ENCODE results near the gene PGA5.

PGA5 gene

GRCh38 chr11:61283613-61284012, 42.6 kb downstream of the PGA5 start:
- TF ChIP-seq CTCF (IDR thresholded peaks at IDR 0.05; ENCODE audit: insufficient read depth, low read depth, low read length, missing control alignments), result no peak
- no peak overlapping the region for H3K4me3 ChIP-seq (ENCODE audit: low read depth, low read length)
- no peak for DNase-seq (ENCODE audit: low read depth)

GRCh38 chr11:61287338-61287977, 46.5 kb downstream of the PGA5 start:
- TF ChIP-seq CTCF (IDR thresholded peaks at IDR 0.05; ENCODE audit: insufficient read depth, low read depth, low read length, missing control alignments), result no peak
- no peak overlapping the region for H3K4me3 ChIP-seq (ENCODE audit: low read depth, low read length)
- DNase-seq (ENCODE audit: low read depth), result no peak

GRCh38 chr11:61290905-61291690, 50.1 kb downstream of the PGA5 start:
- DNase-seq (ENCODE audit: low read depth), result peak; percentile 26
- peak; percentile 35 for TF ChIP-seq CTCF (IDR thresholded peaks at IDR 0.05; ENCODE audit: insufficient read depth, low read depth, low read length, missing control alignments)
- no peak overlapping the region for H3K4me3 ChIP-seq (ENCODE audit: low read depth, low read length)

- no peak for DNase-seq (ENCODE audit: low read depth)
- TF ChIP-seq CTCF (IDR thresholded peaks at IDR 0.05; ENCODE audit: insufficient read depth, low read depth, low read length, missing control alignments), result no peak
These were observed 51.4 kb downstream of the PGA5 start for GRCh38 chr11:61292356-61292755.

GRCh38 chr11:61293867-61294716, 53.1 kb downstream of the PGA5 start:
- peak; percentile 14 for TF ChIP-seq CTCF (IDR thresholded peaks at IDR 0.05; ENCODE audit: insufficient read depth, low read depth, low read length, missing control alignments)
- peak overlapping the region; percentile 89 for H3K4me3 ChIP-seq (ENCODE audit: low read depth, low read length)
- peak; percentile 70 for DNase-seq (ENCODE audit: low read depth)

More at GRCh38 chr11:61292356-61292755, 51.4 kb downstream of the PGA5 start:
- no peak overlapping the region for H3K4me3 ChIP-seq (ENCODE audit: low read depth, low read length)

GRCh38 chr11:61294717-61295595, 54.0 kb downstream of the PGA5 start, which contains the start of gene VWCE:
Gene VWCE (minus strand): TSS chr11:61295316. CDS start chr11:61295037, 279 bp downstream.
- DNase-seq (ENCODE audit: low read depth), result peak; percentile 90
- peak within 1 kb of the TSS; percentile 89 for H3K4me3 ChIP-seq (ENCODE audit: low read depth, low read length)
- peak; percentile 29 for TF ChIP-seq CTCF (IDR thresholded peaks at IDR 0.05; ENCODE audit: insufficient read depth, low read depth, low read length, missing control alignments)
